Kidney epithelial cell (primary cell): ENCODE data around the gene SEMA5B. TPM values are rescaled to one million over a fixed set of nuclear protein-coding genes. Genes with fewer than 3 reads are reported as not detected.

Experiments
- DNase-seq: peaks from one replicate; pipeline ENCODE4 v3.0.0-alpha.2; 2010; ENCODE audit warnings: low read depth
- H3K27me3 ChIP-seq: 2 replicates; pipeline ENCODE4 v1.6.0; 2011; ENCODE audit warnings: low read length; ENCODE audit not compliant: control insufficient read depth, insufficient read depth
- H3K36me3 ChIP-seq: 2 replicates; pipeline ENCODE4 v1.5.1; 2011; ENCODE audit warnings: low read length; ENCODE audit not compliant: control insufficient read depth, insufficient read depth
- H3K4me3 ChIP-seq: 2 replicates; pipeline ENCODE4 v1.5.1; 2011; ENCODE audit warnings: low read depth, mild to moderate bottlenecking, control low read depth, low read length
- CTCF ChIP-seq: IDR thresholded peaks from 2 replicates; pipeline ENCODE4 v1.5.1; 2011; ENCODE audit warnings: mild to moderate bottlenecking, moderate library complexity, low read length, control low read depth, inconsistent platforms; ENCODE audit not compliant: insufficient read depth, poor library complexity, severe bottlenecking
- total RNA-seq: library from RNA; depleted of rRNA; stranded (reverse); fragments of >200 nt; gene quantifications from 2 replicates; pipeline ENCODE4 v1.2.3, GENCODE V29; 2015

Gene SEMA5B
- total RNA-seq, 1 donor from 2014 or later: not detected

- no peak for DNase-seq
- TF ChIP-seq CTCF: no peak
- peaks cover 40% of the 10 kb centered on the region for H3K27me3 ChIP-seq
Measured at GRCh38 chr3:123004201-123004918, 23.2 kb downstream of the SEMA5B start.

GRCh38 chr3:123002749-123003497 lies 24.6 kb downstream of the SEMA5B start:
- no peak for DNase-seq
- TF ChIP-seq CTCF: no peak
- H3K4me3 ChIP-seq: no peak overlapping the region
- H3K36me3 ChIP-seq: no peaks in the 10 kb centered on the region
- H3K27me3 ChIP-seq: peaks cover 34% of the 10 kb centered on the region

More at GRCh38 chr3:123004201-123004918, 23.2 kb downstream of the SEMA5B start:
- Histone ChIP-seq H3K4me3 (no peak overlapping the region), H3K36me3 (no peaks in the 10 kb centered on the region)

GRCh38 chr3:123002100-123002748 lies 25.3 kb downstream of the SEMA5B start:
- H3K27me3 ChIP-seq: peaks cover 34% of the 10 kb centered on the region

GRCh38 chr3:122998856-122999255 lies 28.7 kb downstream of the SEMA5B start:
- TF ChIP-seq CTCF: no peak
- no peak overlapping the region for H3K4me3 ChIP-seq
- peaks cover 27% of the 10 kb centered on the region for H3K27me3 ChIP-seq
- DNase-seq: no peak
- H3K36me3 ChIP-seq: no peaks in the 10 kb centered on the region

More at GRCh38 chr3:123002100-123002748, 25.3 kb downstream of the SEMA5B start:
- no peak overlapping the region for H3K4me3 ChIP-seq
- H3K36me3 ChIP-seq: no peaks in the 10 kb centered on the region
- DNase-seq: no peak
- no peak for TF ChIP-seq CTCF

- Histone ChIP-seq H3K4me3 (no peak overlapping the region), H3K36me3 (no peaks in the 10 kb centered on the region), H3K27me3 (peaks cover 32% of the 10 kb centered on the region)
- no peak for DNase-seq
- no peak for TF ChIP-seq CTCF
Measured at GRCh38 chr3:122998206-122998605, 29.4 kb downstream of the SEMA5B start.
